Activated T-helper 1 cell treated with Interleukin-2 at 50 U/mL for 16 hours (primary cell): ENCODE results near the gene MYCBP.
"Not testable (repeated sequence)": the region's sequence is repeated elsewhere in the genome, so short reads cannot be mapped to it uniquely, and the experiment has no call there.

Source experiments
- DNase-seq: peaks from one replicate; pipeline ENCODE4 v3.0.0-alpha.2; 2020; ENCODE audit warnings: low read depth

MYCBP gene

GRCh38 chr1:38873027-38873969 lies at the start of gene MYCBP:
TSS of gene MYCBP (minus strand) at chr1:38873348. CDS start at chr1:38873305, 43 bp downstream.
- peak; percentile 97 for DNase-seq

- DNase-seq: no peak
Measured at GRCh38 chr1:38919130-38919529, 46.0 kb upstream of the MYCBP start.

GRCh38 chr1:38918568-38918967 lies 45.4 kb upstream of the MYCBP start:
- no peak for DNase-seq

- no peak for DNase-seq
Measured at GRCh38 chr1:38917772-38918171, 44.6 kb upstream of the MYCBP start.

- DNase-seq: no peak
Measured at GRCh38 chr1:38917337-38917736, 44.2 kb upstream of the MYCBP start.

GRCh38 chr1:38915352-38915948 lies 42.3 kb upstream of the MYCBP start:
- DNase-seq: no peak

GRCh38 chr1:38914908-38915307 lies 41.8 kb upstream of the MYCBP start:
- DNase-seq: not testable (repeated sequence)

- no peak for DNase-seq
Measured at GRCh38 chr1:38908821-38909220, 35.7 kb upstream of the MYCBP start.

- DNase-seq: no peak
Measured at GRCh38 chr1:38905985-38906384, 32.8 kb upstream of the MYCBP start.

GRCh38 chr1:38899560-38899959 lies 26.4 kb upstream of the MYCBP start:
- no peak for DNase-seq

GRCh38 chr1:38898653-38899230 lies 25.6 kb upstream of the MYCBP start:
- no peak for DNase-seq

GRCh38 chr1:38896169-38896568 lies 23.0 kb upstream of the MYCBP start:
- DNase-seq: no peak

- no peak for DNase-seq
Measured at GRCh38 chr1:38892976-38893375, 19.8 kb upstream of the MYCBP start.

GRCh38 chr1:38891753-38892152 lies 18.6 kb upstream of the MYCBP start:
- no peak for DNase-seq

- no peak for DNase-seq
Measured at GRCh38 chr1:38889589-38889988, 16.4 kb upstream of the MYCBP start.

GRCh38 chr1:38888423-38889333 lies 15.5 kb upstream of the MYCBP start:
- DNase-seq: no peak

GRCh38 chr1:38885092-38885491 lies 11.9 kb upstream of the MYCBP start:
- no peak for DNase-seq

GRCh38 chr1:38881487-38881886 lies 8.3 kb upstream of the MYCBP start, which contains the start of gene GJA9:
TSS of gene GJA9 (minus strand) at chr1:38881587. CDS start at chr1:38876098, 5,489 bp downstream.
- DNase-seq: no peak

- no peak for DNase-seq
Measured at GRCh38 chr1:38875811-38876210, 2.7 kb upstream of the MYCBP start.

- peak; percentile 9 for DNase-seq
Measured at GRCh38 chr1:38872401-38873026, 634 bp downstream of the MYCBP start.

- no peak for DNase-seq
Measured at GRCh38 chr1:38870996-38871395, 2.2 kb downstream of the MYCBP start.
